GM19043 (cell line): ENCODE data around the gene IGSF9.
A peak's percentile ranks its signal among the peaks of the same experiment; 100 is the strongest.
"Not testable (repeated sequence)": the region's sequence is repeated elsewhere in the genome, so short reads cannot be mapped to it uniquely, and the experiment has no call there.

Experiments
- ATAC-seq: cut with Tn5 transposase; IDR thresholded peaks from one replicate; pipeline ENCODE4 v1.9.1; 2021; ENCODE audit warnings: low read depth; ENCODE audit not compliant: unreplicated experiment

Gene IGSF9

GRCh38 chr1:159904036-159904435, 41.4 kb downstream of the IGSF9 start:
- not testable (repeated sequence) for ATAC-seq

- no peak for ATAC-seq
These were observed 42.9 kb downstream of the IGSF9 start for GRCh38 chr1:159902541-159902940.

GRCh38 chr1:159900755-159901360, 44.6 kb downstream of the IGSF9 start:
- ATAC-seq, result no peak

- no peak for ATAC-seq
These were observed 45.2 kb downstream of the IGSF9 start, which contains the start of gene CFAP45 for GRCh38 chr1:159900086-159900680. Gene CFAP45 (minus strand): TSS chr1:159900165. CDS start chr1:159900098, 67 bp downstream.

- not testable (repeated sequence) for ATAC-seq
These were observed 45.8 kb downstream of the IGSF9 start for GRCh38 chr1:159899634-159900033.

GRCh38 chr1:159898527-159898926, 46.9 kb downstream of the IGSF9 start:
- no peak for ATAC-seq

- no peak for ATAC-seq
These were observed 47.5 kb downstream of the IGSF9 start for GRCh38 chr1:159897962-159898361.

- no peak for ATAC-seq
These were observed 48.9 kb downstream of the IGSF9 start for GRCh38 chr1:159896546-159896930.

- ATAC-seq, result no peak
These were observed 49.4 kb downstream of the IGSF9 start for GRCh38 chr1:159895836-159896545.

GRCh38 chr1:159895286-159895685, 50.1 kb downstream of the IGSF9 start:
- ATAC-seq, result no peak

GRCh38 chr1:159892944-159893343, 52.5 kb downstream of the IGSF9 start:
- ATAC-seq, result no peak

- no peak for ATAC-seq
These were observed 53.9 kb downstream of the IGSF9 start for GRCh38 chr1:159891275-159892157.

GRCh38 chr1:159890390-159890789, 55.0 kb downstream of the IGSF9 start:
- no peak for ATAC-seq

- peak; percentile 96 for ATAC-seq
These were observed 55.6 kb downstream of the IGSF9 start for GRCh38 chr1:159889821-159890252.

- no peak for ATAC-seq
These were observed 56.2 kb downstream of the IGSF9 start for GRCh38 chr1:159889202-159889601.

GRCh38 chr1:159884296-159884695, 61.1 kb downstream of the IGSF9 start:
- ATAC-seq, result no peak

GRCh38 chr1:159883134-159883533, 62.3 kb downstream of the IGSF9 start:
- ATAC-seq, result no peak

- ATAC-seq, result no peak
These were observed 62.9 kb downstream of the IGSF9 start for GRCh38 chr1:159882527-159882862.

GRCh38 chr1:159881622-159882526, 63.5 kb downstream of the IGSF9 start:
- no peak for ATAC-seq

GRCh38 chr1:159880430-159880829, 65.0 kb downstream of the IGSF9 start:
- no peak for ATAC-seq
